Measurements from ENCODE around the gene ANKRD40.

- TF ChIP-seq POLR2A (IDR thresholded peaks at IDR 0.05; ENCODE audit: borderline replicate concordance, extremely low read depth, insufficient read depth, insufficient read length): no peak
- TF ChIP-seq TCF7L2 (IDR thresholded peaks at IDR 0.05; ENCODE audit: borderline replicate concordance, extremely low read depth, insufficient read depth, insufficient read length): no peak
These were observed 35.6 kb downstream of the ANKRD40 start for GRCh38 chr17:50672071-50672470.
